Stimulated activated CD8-positive, alpha-beta memory T cell treated with anti-CD3 and anti-CD28 coated beads, Interleukin-4, amount 100 ng/mL, for 48 hours (primary cell): Measurements from ENCODE around the gene ABCA13.

ENCODE experiments used
- DNase-seq: peaks from one replicate; pipeline ENCODE4 v3.0.0-alpha.2; 2020

The ABCA13 gene

GRCh38 chr7:48551652-48552051 is 380.4 kb downstream of the ABCA13 start:
- DNase-seq: no peak

- no peak for DNase-seq
Measured at GRCh38 chr7:48563334-48563733, 392.1 kb downstream of the ABCA13 start.

DNA sequence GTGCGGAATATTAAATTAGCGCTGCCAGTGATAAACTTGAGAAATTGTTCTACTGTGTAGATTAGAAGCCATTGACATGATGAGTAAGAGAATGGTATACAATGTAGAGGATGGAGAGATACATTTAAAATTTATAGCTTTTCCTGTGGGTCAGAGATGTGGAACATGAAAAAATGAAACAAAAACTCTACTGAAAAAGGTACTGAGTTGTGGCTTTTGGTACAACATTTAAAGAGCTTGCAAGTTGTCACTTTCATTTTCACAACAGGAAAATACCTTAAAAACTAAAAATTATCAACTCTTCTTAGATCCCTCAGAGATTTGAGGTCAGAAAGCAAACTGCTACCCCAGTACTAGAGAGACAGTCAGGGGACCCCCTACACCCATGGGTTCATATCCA is 404.3 kb downstream of the ABCA13 start:
- no peak for DNase-seq

GRCh38 chr7:48587475-48587874 is 416.2 kb downstream of the ABCA13 start:
- DNase-seq: no peak

DNA sequence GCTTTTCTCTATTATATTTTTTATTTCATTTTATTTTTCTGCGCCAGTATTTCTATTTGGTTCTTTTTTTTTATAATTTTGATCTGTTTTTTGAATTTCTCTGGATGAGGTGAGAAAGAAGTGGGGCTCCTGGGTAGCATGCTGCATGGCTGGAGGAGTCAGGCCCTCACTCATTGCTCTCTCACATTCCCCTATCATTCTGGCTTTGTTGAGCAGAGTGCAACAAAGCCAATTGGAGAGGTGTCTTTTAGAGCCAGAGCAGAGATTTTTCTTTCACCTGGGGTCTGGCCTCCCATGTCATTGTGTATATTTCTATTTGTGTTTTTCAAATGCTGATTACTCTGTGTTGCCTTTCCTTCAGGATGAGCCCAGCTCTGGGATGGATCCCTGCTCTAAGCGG is 423.1 kb downstream of the ABCA13 start:
- no peak for DNase-seq

DNA sequence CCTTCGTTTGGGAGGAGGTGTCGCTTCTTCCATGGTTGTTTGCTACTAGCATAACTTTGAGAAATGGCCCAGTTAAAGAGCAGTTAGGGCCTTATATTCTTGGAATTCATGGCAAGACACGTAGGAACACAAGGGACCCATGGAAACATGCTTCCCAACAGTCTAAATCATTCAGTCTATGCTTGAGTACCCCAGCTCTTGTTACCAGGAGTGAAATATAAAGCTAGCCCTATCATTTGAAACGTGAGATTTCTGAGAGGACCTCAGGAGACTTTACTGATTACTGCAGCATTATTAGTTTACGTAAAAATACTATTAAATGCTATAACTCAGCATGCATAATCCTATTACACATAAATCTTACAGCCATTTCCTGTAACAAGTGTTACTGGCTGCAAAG is 424.5 kb downstream of the ABCA13 start:
- DNase-seq: no peak

DNA sequence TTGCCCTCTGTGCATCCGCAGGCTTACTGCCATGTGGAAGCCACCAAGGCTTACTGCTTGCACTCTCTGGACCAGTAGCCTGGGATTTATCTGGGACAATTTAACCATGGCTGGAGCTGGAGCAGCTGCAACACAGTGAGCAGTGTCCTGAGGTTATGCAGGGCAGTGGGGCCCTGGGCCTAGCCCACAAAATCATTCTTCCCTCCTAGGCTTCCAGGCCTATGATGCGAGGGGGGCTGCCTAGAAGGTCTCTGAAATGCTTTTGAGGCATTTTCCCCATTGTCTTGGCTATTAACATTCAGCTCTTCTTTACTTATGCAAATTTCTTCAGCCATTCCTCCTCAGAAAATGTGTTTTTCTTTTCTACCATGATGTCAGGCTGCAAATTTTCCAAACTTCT is 439.4 kb downstream of the ABCA13 start:
- DNase-seq: no peak

- DNase-seq: no peak
Measured at GRCh38 chr7:48611993-48612392, 440.7 kb downstream of the ABCA13 start.

GRCh38 chr7:48617508-48617907 is 446.2 kb downstream of the ABCA13 start:
- no peak for DNase-seq

- no peak for DNase-seq
Measured at GRCh38 chr7:48617993-48618392, 446.7 kb downstream of the ABCA13 start.

DNA sequence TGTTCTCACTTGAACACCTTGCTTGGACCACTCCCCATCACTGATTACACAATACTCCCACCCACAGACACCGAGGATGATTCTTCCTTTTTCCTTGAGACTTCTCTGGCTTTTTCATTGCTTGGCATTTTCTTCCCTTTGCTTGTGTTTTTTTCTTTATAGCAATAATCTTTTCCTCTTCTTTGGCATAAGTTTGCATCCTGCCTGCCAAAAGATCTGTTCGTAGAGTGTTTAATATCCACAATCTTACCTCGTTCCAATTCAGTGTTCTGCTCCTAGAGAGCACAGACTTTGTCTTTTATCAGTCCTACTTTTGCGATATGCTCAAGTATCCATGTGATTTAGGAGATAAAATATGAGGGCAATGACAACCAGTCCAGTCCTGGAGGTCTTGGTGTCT is 449.8 kb downstream of the ABCA13 start:
- DNase-seq: no peak

DNA sequence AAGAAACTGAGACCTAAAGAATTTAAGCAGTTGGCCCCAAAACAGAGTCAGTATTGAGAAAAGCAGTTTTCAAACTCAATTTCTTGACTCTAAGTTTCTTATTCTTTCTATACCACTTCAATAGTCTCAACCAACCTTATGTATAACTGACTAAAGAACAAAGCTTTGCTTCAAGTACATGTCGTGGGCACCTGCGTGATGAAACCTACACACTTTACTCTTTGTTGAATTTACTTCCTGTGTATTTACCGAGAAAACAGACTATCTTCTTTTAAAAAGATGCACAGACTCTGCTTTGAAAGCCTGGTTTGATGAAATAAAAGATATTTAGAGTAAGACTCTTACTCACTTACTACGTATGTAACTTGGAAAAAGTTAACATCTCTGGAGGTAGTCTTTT is 455.9 kb downstream of the ABCA13 start:
- no peak for DNase-seq

GRCh38 chr7:48628793-48629349 is 457.6 kb downstream of the ABCA13 start:
- DNase-seq: no peak

GRCh38 chr7:48634116-48634632 is 462.9 kb downstream of the ABCA13 start:
- DNase-seq: no peak

GRCh38 chr7:48635796-48636195 is 464.5 kb downstream of the ABCA13 start:
- DNase-seq: no peak

GRCh38 chr7:48636391-48637015 is 465.2 kb downstream of the ABCA13 start:
- no peak for DNase-seq

DNA sequence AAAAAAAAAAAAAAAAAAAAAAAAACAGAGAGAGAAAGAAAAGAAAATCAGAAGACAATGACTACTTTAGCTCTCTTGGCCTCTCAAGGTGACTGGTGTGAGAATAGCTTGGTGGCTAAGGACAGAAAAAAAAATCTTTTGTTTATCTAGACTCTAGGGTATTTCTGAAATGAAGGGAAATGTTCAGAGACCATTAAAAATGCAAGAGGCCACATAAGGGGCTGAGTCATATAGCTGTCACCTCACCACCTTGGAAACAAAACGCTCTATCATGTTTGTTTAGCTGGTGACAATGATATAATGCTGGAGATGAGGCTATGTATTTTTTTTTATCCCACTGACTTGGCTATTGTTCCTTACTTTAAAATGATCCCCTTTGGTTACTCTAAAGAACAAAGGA is 466.1 kb downstream of the ABCA13 start:
- no peak for DNase-seq

DNA sequence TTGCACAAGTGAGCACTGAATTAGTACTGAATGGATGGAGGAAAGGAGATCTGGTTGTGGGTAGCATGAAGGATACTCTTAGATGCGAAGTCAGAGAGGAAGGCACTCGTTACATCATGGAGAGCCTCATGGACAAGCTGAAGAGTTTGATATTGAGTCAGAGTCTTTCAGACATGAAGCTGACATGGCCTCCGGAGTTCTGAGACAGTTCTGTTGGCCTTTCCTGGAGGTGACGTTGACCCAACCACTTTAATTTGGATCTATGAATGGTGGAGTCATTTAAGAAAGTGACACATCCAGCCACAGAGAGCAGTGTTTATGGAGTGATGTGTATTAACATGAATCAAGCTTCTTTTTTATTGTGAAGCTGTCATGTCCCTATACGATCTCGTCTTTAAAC is 466.8 kb downstream of the ABCA13 start:
- DNase-seq: no peak

DNA sequence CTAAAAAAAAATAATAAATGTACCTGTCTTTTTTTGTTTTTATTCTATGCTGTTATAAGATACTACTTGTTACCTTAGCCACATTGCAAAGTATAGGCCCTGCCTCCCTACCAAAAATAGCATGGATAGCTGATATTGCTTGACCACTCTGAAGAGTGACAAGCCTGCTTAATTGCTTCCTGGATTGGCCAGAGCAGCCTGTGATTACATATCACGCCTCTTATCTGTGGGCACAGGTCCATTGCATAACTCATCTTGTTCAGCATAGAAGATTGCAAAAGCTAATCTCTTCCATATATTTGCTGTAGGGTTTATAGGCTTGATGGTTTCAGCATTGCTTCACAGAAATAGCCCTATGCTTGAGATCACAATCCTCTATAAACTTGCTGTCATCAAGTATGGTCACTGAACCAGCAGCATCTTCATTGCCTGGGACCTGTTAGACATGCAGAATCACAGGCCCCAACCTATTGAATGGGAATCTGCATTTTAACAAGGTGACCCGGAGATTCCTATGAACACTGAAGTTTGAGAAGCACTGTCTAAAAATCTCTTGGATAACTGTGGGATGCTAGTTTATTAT is 472.3 kb downstream of the ABCA13 start:
- no peak for DNase-seq

GRCh38 chr7:48658138-48658537 is 486.9 kb downstream of the ABCA13 start:
- DNase-seq: no peak

- DNase-seq: no peak
Measured at GRCh38 chr7:48660306-48660870, 489.1 kb downstream of the ABCA13 start.

DNA sequence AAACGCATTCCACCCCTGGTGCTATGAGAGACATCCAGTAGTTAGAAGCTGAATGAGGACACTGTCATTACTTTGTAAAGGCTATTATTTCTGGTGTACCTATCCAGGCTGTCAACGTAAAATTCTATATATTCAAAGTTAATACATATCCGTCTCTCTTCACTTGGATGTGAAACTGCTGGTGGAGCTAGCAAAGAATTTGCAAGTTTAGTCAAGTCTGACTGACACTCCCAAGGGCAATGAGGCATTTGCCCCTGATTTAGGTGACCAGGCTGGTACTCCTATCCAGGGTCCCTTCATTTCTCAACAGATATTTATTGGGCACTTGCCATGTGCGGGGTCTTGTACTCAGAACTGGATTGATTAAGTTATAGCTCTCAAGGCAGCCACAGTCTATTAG is 493.0 kb downstream of the ABCA13 start:
- no peak for DNase-seq

GRCh38 chr7:48665353-48666135 is 494.3 kb downstream of the ABCA13 start:
- no peak for DNase-seq

DNA sequence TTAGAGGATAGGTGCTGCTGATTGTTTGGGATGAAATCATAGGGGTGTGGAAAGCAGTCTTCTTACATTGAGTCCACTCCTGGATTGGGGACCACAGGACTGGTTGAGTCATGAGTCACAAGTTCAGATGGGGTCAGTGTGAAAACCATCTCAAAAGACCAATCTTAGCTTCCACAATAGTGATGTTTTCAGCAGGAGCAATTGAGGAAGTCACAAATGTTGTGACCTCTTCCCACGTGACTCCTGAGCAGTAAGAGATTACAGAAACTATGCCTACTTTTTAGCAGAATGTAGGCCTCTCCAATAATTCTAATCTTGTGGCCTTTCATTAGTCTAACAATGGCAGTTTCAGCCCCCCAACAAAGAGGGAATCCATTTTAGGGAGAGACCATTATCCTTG is 496.1 kb downstream of the ABCA13 start:
- DNase-seq: no peak
